Measurements from ENCODE around the gene WDR53. TPM values are rescaled to one million over a fixed set of nuclear protein-coding genes. Genes with fewer than 3 reads are reported as not detected.
"Not testable (repeated sequence)": the region's sequence is repeated elsewhere in the genome, so short reads cannot be mapped to it uniquely, and the experiment has no call there.

Gene WDR53
- total and polyA plus RNA-seq, 9 of the 15 experiments (the other 6 are each of a cell fraction or from before 2014, with no cell fraction given) = 13.0 to 34.5 (median 20.9) TPM

DNA sequence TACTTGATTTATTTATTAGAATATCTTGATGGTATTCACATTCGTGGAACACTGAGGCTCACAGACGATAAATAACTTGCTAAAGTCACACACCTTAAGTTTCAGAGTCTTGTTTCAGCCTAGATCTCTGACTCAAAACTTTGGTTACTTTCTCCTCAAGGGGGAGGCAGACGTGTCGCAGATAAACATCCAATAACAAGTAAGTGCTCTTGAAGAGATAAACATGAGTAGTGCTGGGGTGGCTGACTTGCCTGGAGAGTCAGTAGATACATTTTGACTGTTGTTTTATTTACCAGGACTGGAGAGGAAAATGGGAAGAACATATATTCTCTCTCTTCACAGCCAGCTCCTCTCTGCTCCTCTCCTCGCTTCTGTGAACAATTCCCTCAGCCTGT lies 31.4 kb upstream of the WDR53 start (continued):
- TF ChIP-seq RCOR1 (IDR thresholded peaks at IDR 0.05; ENCODE audit: borderline replicate concordance in 1 of 2, low read depth in 2 of 2, low read length in 2 of 2) (0 out of 4 replicates have a peak, but pooled peaks of 1 of the 2 experiments have one; percentile 26), MTA3 (IDR thresholded peaks at IDR 0.05; ENCODE audit: borderline replicate concordance) (peak; percentile 40; the same call in 1 of the 2 replicates)

DNA sequence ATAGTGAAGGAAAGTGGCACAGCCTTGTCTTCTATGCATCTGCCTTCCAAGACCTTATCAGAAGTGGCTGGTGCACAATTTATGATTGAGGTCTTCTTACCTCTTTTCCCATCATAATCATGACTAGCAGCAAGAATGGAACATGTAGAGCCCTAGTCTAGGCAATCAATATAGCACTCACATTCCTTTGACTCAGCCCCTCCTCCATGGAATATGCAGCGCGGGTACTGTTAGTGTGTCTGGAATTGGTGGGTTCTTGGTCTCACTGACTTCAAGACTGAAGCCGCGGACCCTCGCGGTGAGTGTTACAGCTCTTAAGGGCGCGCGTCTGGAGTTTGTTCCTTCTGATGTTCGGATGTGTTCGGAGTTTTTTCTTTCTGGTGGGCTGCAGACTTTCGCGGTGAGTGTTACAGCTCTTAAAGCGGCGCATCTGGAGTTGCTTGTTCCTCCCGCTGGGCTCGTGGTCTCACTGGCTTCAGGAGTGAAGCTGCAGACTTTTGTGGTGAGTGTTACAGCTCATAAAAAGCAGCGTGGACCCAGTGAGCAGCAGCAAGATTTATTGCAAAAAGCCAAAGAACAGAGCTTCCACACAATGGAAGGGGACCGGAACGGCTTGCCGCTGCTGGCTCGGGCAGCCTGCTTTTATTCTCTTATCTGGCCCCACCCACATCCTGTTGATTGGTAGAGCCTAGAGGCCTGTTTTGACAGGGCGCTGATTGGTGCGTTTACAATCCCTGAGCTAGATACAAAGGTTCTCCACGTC lies 29.8 kb upstream of the WDR53 start:
- WGBS (ENCODE audit: insufficient coverage, low coverage, missing lambda C conversion rate) = 76% methylated on average over 25 of the region's 25 CpGs
- intact Hi-C loops (cut with micrococcal nuclease); ATAC-seq; H3K4me3 ChIP-seq; in situ Hi-C loops (cut with MboI); H3K9me3 ChIP-seq (replicated peaks; ENCODE audit: control insufficient read depth, insufficient read depth, low read depth, low read length); DNase-seq (ENCODE audit: extremely low read depth in 1 of 4, low spot score in 3 of 4); BruUV-seq (replicated peaks); FAIRE-seq; CTCF ChIA-PET (ENCODE audit: low intra/inter-chr PET ratio); H3K27me3 ChIP-seq (ENCODE audit: control insufficient read depth in 2 of 2, insufficient read depth in 2 of 2, low read length in 2 of 2); H3K4me2 ChIP-seq (ENCODE audit: insufficient read depth, low read length); H3K9ac ChIP-seq (ENCODE audit: insufficient read depth in 1 of 2, low read depth in 2 of 2, low read length in 2 of 2); H4K20me1 ChIP-seq (replicated peaks; ENCODE audit: control insufficient read depth, insufficient read depth, low read length); H3K27ac ChIP-seq (ENCODE audit: extremely low read depth, low read depth, low read length); H3K79me2 ChIP-seq (ENCODE audit: control insufficient read depth, insufficient read depth, low read length); H3K9me1 ChIP-seq (ENCODE audit: control insufficient read depth, insufficient read depth, low read length); H3K36me3 ChIP-seq (ENCODE audit: control insufficient read depth, insufficient read depth, low read length); H2AFZ ChIP-seq (ENCODE audit: low read depth, low read length): not testable (repeated sequence)
- peaks cover 4 to 15% of the 10 kb centered on the region in 2 experiments; a peak in 4 of 5 replicates for H3K4me1 ChIP-seq (replicated peaks in 1 of 2; ENCODE audit: control insufficient read depth in 2 of 2, insufficient read depth in 2 of 2, low read length in 2 of 2)
- TF ChIP-seq, protein P1, sequence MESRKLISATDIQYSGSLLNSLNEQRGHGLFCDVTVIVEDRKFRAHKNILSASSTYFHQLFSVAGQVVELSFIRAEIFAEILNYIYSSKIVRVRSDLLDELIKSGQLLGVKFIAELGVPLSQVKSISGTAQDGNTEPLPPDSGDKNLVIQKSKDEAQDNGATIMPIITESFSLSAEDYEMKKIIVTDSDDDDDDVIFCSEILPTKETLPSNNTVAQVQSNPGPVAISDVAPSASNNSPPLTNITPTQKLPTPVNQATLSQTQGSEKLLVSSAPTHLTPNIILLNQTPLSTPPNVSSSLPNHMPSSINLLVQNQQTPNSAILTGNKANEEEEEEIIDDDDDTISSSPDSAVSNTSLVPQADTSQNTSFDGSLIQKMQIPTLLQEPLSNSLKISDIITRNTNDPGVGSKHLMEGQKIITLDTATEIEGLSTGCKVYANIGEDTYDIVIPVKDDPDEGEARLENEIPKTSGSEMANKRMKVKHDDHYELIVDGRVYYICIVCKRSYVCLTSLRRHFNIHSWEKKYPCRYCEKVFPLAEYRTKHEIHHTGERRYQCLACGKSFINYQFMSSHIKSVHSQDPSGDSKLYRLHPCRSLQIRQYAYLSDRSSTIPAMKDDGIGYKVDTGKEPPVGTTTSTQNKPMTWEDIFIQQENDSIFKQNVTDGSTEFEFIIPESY (CRISPR knock-in tag; IDR thresholded peaks at IDR 0.05) = peak; percentile 75; the same call in 1 of the 2 replicates
- TF ChIP-seq NFYB (IDR thresholded peaks at IDR 0.05; ENCODE audit: extremely low read depth, insufficient read length) = peak; percentile 38
- POLR2A ChIA-PET = interaction anchor here (0.6 to 0.7 kb wide), 2 partner anchors 37 to 96 kb away, joined by 4 to 5 read pairs; no protein-coding TSS in a partner anchor
